BE2C (cell line): Measurements from ENCODE around the gene GGN.
A peak's percentile ranks its signal among the peaks of the same experiment; 100 is the strongest.

Experiments
- DNase-seq: peaks from one replicate; pipeline ENCODE4 v3.0.0-alpha.2; 2020
- H3K27me3 ChIP-seq: fragments of 250-450 bp; sonication (Bioruptor Pico); 2 replicates; pipeline ENCODE4 v1.5.1; 2020; ENCODE audit warnings: mild to moderate bottlenecking
- H3K36me3 ChIP-seq: fragments of 250-450 bp; sonication (Bioruptor Pico); 2 replicates; pipeline ENCODE4 v1.5.1; 2020; ENCODE audit warnings: mild to moderate bottlenecking
- H3K4me1 ChIP-seq: fragments of 250-450 bp; sonication (Bioruptor Pico); 2 replicates; pipeline ENCODE4 v1.5.1; 2020
- H3K4me3 ChIP-seq: 2 replicates; pipeline ENCODE4 v1.5.1; 2011; ENCODE audit warnings: low read depth, low read length
- H3K9me3 ChIP-seq: fragments of 250-450 bp; sonication (Bioruptor Pico); 2 replicates; pipeline ENCODE4 v1.5.1; 2020
- TF ChIP-seq, protein P1 (sequence below): IDR thresholded peaks from 2 replicates; pipeline ENCODE4 v1.5.1; 2012; ENCODE audit warnings: mild to moderate bottlenecking, low read depth, low read length

The GGN gene

GRCh38 chr19:38362076-38362945, 25.5 kb downstream of the GGN start:
- peak; percentile 69 for DNase-seq
- Histone ChIP-seq H3K27me3 (peaks cover 39% of the 10 kb centered on the region), H3K36me3 (no peaks in the 10 kb centered on the region), H3K9me3 (no peaks in the 10 kb centered on the region), H3K4me3 (peak overlapping the region; percentile 62), H3K4me1 (no peaks in the 10 kb centered on the region)
- TF ChIP-seq, protein P1, sequence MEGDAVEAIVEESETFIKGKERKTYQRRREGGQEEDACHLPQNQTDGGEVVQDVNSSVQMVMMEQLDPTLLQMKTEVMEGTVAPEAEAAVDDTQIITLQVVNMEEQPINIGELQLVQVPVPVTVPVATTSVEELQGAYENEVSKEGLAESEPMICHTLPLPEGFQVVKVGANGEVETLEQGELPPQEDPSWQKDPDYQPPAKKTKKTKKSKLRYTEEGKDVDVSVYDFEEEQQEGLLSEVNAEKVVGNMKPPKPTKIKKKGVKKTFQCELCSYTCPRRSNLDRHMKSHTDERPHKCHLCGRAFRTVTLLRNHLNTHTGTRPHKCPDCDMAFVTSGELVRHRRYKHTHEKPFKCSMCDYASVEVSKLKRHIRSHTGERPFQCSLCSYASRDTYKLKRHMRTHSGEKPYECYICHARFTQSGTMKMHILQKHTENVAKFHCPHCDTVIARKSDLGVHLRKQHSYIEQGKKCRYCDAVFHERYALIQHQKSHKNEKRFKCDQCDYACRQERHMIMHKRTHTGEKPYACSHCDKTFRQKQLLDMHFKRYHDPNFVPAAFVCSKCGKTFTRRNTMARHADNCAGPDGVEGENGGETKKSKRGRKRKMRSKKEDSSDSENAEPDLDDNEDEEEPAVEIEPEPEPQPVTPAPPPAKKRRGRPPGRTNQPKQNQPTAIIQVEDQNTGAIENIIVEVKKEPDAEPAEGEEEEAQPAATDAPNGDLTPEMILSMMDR = no peak

- H3K4me3 ChIP-seq = peak overlapping the region; percentile 62
- H3K9me3 ChIP-seq = no peaks in the 10 kb centered on the region
- peak; percentile 87 for DNase-seq
- no peaks in the 10 kb centered on the region for H3K36me3 ChIP-seq
- TF ChIP-seq, protein P1 = no peak
- H3K4me1 ChIP-seq = no peaks in the 10 kb centered on the region
- peaks cover 39% of the 10 kb centered on the region for H3K27me3 ChIP-seq
These were observed 26.2 kb downstream of the GGN start for GRCh38 chr19:38361633-38362075.

DNA sequence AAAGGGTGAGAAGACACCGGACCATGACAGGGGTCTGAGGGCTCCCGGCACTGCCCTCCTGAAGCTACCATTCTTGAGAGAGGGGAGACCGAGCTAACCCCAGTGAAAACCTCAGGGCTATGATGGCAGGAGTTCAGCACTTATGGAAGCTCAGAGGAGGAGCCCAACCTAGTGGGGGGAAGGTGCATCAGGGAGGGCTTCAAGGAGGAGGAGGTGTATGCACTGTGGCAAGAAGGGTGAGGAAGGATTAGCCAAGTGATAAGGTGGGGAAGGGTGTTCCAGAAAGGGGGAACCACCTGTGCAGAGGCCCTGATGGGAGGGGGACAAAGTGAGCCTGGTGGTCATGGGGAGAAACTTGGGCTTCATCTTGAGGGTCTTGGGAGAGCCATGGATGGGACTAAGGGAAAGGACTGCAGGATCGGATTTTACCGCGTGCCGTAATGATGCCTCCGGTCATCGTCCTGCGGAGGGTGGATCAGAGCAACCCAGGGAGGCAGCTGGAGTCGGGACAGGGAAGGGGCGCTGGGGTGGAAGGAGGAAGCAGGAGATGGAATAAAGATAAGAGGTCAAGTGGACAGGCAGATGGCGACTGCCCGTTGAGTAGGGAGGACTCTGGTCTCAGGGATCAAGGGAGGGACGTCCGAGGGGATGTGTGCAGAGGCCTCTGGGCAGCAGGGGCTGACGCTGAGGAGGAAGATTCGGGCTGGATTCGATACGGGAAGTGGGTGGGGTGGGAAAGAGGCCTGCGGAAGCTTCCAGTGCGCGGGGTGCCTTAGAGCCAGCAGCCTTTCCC, 26.8 kb downstream of the GGN start:
- Histone ChIP-seq H3K4me1 (no peaks in the 10 kb centered on the region), H3K4me3 (peak overlapping the region; percentile 62), H3K27me3 (peaks cover 39% of the 10 kb centered on the region), H3K36me3 (no peaks in the 10 kb centered on the region), H3K9me3 (no peaks in the 10 kb centered on the region)
- TF ChIP-seq, protein P1 = no peak
- DNase-seq = no peak

- peaks cover 39% of the 10 kb centered on the region for H3K27me3 ChIP-seq
- no peaks in the 10 kb centered on the region for H3K36me3 ChIP-seq
These were observed 27.5 kb downstream of the GGN start for GRCh38 chr19:38360351-38360750.

DNA sequence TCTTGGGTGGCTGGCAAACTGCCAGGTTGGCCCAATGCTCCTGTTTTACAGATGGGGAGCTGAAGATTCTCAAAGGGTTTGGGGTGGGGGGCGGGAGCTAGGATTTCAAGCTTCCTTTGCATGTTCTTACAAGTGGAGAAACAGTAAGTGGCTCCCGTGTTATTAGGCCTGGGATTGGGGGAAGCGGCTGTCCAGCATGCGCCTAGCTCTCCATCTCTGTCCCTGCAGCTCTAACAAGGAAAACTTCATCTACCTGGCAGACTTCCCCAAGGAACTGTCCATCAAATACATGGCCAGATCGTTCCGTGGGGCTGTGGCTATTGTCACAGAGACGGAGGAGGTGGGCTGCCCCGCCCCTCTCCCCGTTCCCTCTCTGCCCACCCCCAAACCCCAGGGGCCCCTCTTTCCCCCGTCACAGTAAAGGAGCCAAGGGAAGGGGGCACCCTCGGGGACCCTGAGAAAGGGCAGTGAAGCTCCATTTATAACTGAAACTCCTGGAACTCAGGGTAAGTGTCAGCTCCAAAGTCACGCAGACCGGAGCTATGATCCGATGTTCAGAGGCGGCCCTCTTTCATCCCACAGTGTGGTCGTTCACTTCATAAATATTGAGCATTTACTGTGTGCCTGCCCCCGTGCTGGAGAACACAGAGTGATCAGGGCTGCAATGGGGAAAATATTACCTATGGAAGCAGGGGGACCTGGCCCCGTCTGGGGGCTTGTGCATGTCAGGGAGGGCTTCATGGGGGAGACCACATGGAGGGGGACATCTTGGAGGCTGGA, 28.4 kb downstream of the GGN start:
- H3K36me3 ChIP-seq = no peaks in the 10 kb centered on the region
- no peaks in the 10 kb centered on the region for H3K4me1 ChIP-seq
- DNase-seq = no peak

More at GRCh38 chr19:38360351-38360750, 27.5 kb downstream of the GGN start:
- no peak for DNase-seq
- Histone ChIP-seq H3K9me3 (no peaks in the 10 kb centered on the region), H3K4me1 (no peaks in the 10 kb centered on the region), H3K4me3 (no peak overlapping the region)
- TF ChIP-seq, protein P1 = no peak

More for the DNA sequence above, 28.4 kb downstream of the GGN start:
- H3K4me3 ChIP-seq = no peak overlapping the region
- H3K9me3 ChIP-seq = no peaks in the 10 kb centered on the region
- H3K27me3 ChIP-seq = peaks cover 39% of the 10 kb centered on the region
- TF ChIP-seq, protein P1 = no peak
